GM23248 (cell line): Measurements from ENCODE around the gene RANBP10. TPM values are rescaled to one million over a fixed set of nuclear protein-coding genes. Genes with fewer than 3 reads are reported as not detected.

ENCODE experiments used
- DNase-seq: peaks from one replicate; pipeline ENCODE4 v3.0.0-alpha.2; 2015
- H2AFZ ChIP-seq: fragments of 200-600 bp; sonication (generic); 2 replicates; pipeline ENCODE4 v1.6.1; 2016; ENCODE audit warnings: antibody characterized with exemption
- H3F3A ChIP-seq: fragments of 200-600 bp; sonication (generic); 2 replicates; pipeline ENCODE4 v1.6.1; 2016; ENCODE audit warnings: mild to moderate bottlenecking, antibody characterized with exemption, mixed run types; ENCODE audit not compliant: insufficient read depth
- H3K27ac ChIP-seq: fragments of 200-600 bp; sonication (generic); 2 replicates; pipeline ENCODE4 v1.5.1; 2016; ENCODE audit warnings: mild to moderate bottlenecking
- H3K27me3 ChIP-seq: fragments of 200-600 bp; sonication (generic); replicated peaks from 2 replicates; pipeline ENCODE4 v1.6.1; 2016; ENCODE audit warnings: mild to moderate bottlenecking; ENCODE audit not compliant: insufficient read depth
- H3K36me3 ChIP-seq: fragments of 200-600 bp; sonication (generic); 2 replicates; pipeline ENCODE4 v1.6.1; 2016; ENCODE audit warnings: low read depth, mild to moderate bottlenecking
- H3K4me1 ChIP-seq: fragments of 200-600 bp; sonication (generic); 2 replicates; pipeline ENCODE4 v1.6.1; 2016; ENCODE audit warnings: mild to moderate bottlenecking; ENCODE audit not compliant: insufficient read depth
- H3K4me2 ChIP-seq: fragments of 200-600 bp; sonication (generic); one replicate; pipeline ENCODE4 v1.6.1; 2016; ENCODE audit warnings: mild to moderate bottlenecking; ENCODE audit not compliant: unreplicated experiment
- H3K4me3 ChIP-seq: fragments of 200-600 bp; sonication (generic); 2 replicates; pipeline ENCODE4 v1.5.1; 2016; ENCODE audit warnings: mild to moderate bottlenecking
- H3K79me2 ChIP-seq: fragments of 200-600 bp; sonication (generic); 2 replicates; pipeline ENCODE4 v1.6.1; 2016; ENCODE audit warnings: mild to moderate bottlenecking; ENCODE audit not compliant: insufficient read depth
- H3K9ac ChIP-seq: fragments of 200-600 bp; sonication (generic); 2 replicates; pipeline ENCODE4 v1.6.1; 2016; ENCODE audit warnings: mild to moderate bottlenecking
- H3K9me2 ChIP-seq: fragments of 200-600 bp; sonication (generic); 2 replicates; pipeline ENCODE4 v1.6.1; 2016; ENCODE audit warnings: mixed run types, mild to moderate bottlenecking, moderate library complexity; ENCODE audit not compliant: insufficient read depth
- H3K9me3 ChIP-seq: fragments of 200-600 bp; sonication (generic); one replicate; pipeline ENCODE4 v1.6.1; 2017; ENCODE audit warnings: low read depth
- H4K20me1 ChIP-seq: fragments of 200-600 bp; sonication (generic); 2 replicates; pipeline ENCODE4 v1.6.0; 2016; ENCODE audit not compliant: insufficient read depth
- EZH2 ChIP-seq: fragments of 200-600 bp; sonication (generic); IDR thresholded peaks from 2 replicates; pipeline ENCODE4 v1.6.1; 2018; ENCODE audit warnings: antibody characterized with exemption, mild to moderate bottlenecking; ENCODE audit not compliant: insufficient read depth, poor library complexity, severe bottlenecking
- EZH2phosphoT487 ChIP-seq: fragments of 200-600 bp; sonication (generic); IDR thresholded peaks from 2 replicates; pipeline ENCODE4 v1.6.1; 2018; ENCODE audit warnings: antibody characterized with exemption, moderate library complexity, mild to moderate bottlenecking, low read depth; ENCODE audit not compliant: insufficient read depth
- WGBS, 2 experiments: methylation state at CpG; one replicate each; pipeline ENCODE4 v1.1.6; 2015 to 2017; ENCODE audit warnings: low lambda C conversion rate in 2 of 2, low coverage in 1 of 2; ENCODE audit errors: missing lambda C conversion rate in 2 of 2; 5-methylcytosine and 5-hydroxymethylcytosine counted together
- in situ Hi-C: fragments of 300-500 bp; cut with MboI; formaldehyde crosslinking; loops from 2 replicates; pipeline ENCODE4 v1.15.0; 2020
- polyA plus RNA-seq: library from polyadenylated mRNA; unstranded; fragments of >200 nt; fragmentation: Nextera tagmentation; extraction: Ambion mirVana; gene quantifications from 2 replicates; pipeline ENCODE4 v1.2.1, GENCODE V29; 2016
- total RNA-seq: library from RNA; depleted of rRNA; stranded (reverse); fragments of >200 nt; shearing (Covaris generic); gene quantifications from 2 replicates; pipeline ENCODE4 v1.2.3, GENCODE V29; 2014

RANBP10 gene
- total and polyA plus RNA-seq, 2 experiments from 2014 or later, result 2.4 to 5.8 TPM

DNA sequence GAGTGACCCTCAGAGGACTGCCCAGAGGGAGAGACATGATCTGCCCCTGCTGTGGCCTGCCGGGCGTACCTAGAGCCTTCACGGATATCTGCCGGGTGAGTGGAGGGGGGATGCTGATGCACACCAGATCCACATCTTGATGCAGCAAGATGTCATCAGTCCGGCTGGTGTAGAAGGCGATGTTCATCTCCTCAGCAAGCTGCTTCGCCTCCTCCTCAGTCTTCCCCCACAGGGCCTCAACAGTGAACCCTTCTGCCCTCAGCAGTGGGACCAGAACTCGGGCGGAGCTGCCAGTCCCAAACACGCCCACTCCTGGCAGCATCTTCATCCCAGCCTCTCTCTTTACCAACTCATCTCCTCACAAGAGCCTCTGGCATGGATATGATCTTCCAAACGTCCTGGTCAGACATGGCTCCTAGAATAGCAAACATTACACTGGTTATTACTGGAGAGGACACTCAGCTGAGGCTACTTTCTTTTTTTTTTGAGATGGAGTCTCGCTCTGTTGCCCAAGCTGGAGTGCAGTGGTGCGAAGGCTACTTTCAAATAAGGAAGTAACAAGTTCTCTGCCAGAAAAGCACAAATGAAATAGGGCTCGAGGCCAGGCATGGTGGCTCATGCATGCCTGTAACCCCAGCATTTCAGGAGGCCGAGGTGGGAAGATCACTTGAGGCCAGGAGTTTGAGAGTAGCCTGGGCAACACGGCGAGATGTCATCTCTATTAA is 120.8 kb downstream of the RANBP10 start:
- Histone ChIP-seq H3K9ac (no peak overlapping the region), H3K4me3 (no peak overlapping the region), H3K9me3 (no peaks in the 10 kb centered on the region), H3K27me3 (no peaks in the 10 kb centered on the region), H3F3A (no peaks in the 10 kb centered on the region), H3K36me3 (no peaks in the 10 kb centered on the region; the same call in 1 of the 2 replicates), H3K79me2 (0 out of 2 replicates have a peak, but pooled peaks cover 6% of the 10 kb centered on the region), H2AFZ (no peak overlapping the region), H3K9me2 (no peaks in the 10 kb centered on the region), H4K20me1 (no peaks in the 10 kb centered on the region), H3K4me2 (no peak overlapping the region), H3K27ac (no peak overlapping the region), H3K4me1 (peaks cover 6% of the 10 kb centered on the region; the same call in 1 of the 2 replicates)
- in situ Hi-C loops, result no loop called here
- 86% methylated on average over 17 of the region's 17 CpGs for WGBS, 2 experiments
- TF ChIP-seq EZH2 (no peak), EZH2phosphoT487 (no peak)
- DNase-seq, result no peak

- Histone ChIP-seq H3K36me3 (no peaks in the 10 kb centered on the region; the same call in 1 of the 2 replicates), H4K20me1 (no peaks in the 10 kb centered on the region), H3F3A (no peaks in the 10 kb centered on the region), H3K4me1 (peaks cover 6% of the 10 kb centered on the region; the same call in 1 of the 2 replicates), H3K4me3 (no peak overlapping the region), H3K79me2 (no peaks in the 10 kb centered on the region), H3K9ac (no peak overlapping the region), H2AFZ (no peak overlapping the region), H3K9me2 (no peaks in the 10 kb centered on the region), H3K9me3 (no peaks in the 10 kb centered on the region), H3K4me2 (no peak overlapping the region), H3K27ac (no peak overlapping the region), H3K27me3 (no peaks in the 10 kb centered on the region)
- TF ChIP-seq EZH2 (no peak), EZH2phosphoT487 (no peak)
- WGBS, 2 experiments, result 72 to 86% methylated on average over 4 of the region's 4 CpGs
- in situ Hi-C loops, result no loop called here
- peak; percentile 25 for DNase-seq
Observed at GRCh38 chr16:67683767-67684166, 122.6 kb downstream of the RANBP10 start.

DNA sequence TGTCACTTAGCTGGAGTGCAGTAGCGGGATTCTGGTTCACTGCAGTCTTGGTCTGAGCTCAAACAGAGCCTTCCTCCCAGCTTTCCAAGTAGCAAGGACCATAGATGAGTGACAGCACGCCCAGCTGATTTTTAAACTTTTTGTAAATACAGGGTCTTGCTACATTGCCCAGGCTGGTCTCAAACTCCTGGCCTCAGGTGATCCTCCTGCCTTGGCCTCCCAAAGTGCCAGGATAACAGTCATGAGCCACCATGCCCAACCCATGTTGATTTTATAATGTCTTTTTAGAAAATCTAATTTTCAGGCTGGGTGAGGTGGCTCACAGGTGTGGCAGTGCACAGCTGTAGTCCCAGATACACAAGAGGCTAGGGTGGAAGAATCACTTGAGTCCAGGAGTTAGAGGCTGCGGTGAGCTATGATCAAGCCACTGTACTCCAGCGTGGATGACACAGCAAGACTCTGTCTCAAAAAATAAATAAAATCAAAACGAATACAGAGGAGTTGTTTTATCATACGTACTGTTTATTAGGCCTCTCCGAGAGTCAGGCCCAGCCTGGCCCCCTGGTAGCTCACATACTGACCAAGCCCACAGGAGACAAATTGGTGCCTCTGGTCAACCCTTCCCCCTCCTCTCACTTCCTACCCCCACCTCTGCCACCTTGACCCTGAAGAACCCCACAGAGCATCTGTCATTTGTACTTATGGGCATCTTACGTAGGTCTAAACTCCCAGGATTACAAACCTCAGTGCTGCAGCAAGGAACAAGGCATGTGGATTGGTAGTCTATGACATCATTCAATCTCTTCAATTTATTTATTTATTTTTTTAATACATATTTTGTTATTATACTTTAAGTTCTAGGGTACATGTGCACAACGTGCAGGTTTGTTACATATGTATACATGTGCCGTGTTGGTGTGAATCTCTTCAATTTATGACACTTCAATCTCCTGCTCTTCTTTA is 126.1 kb downstream of the RANBP10 start:
- no peaks in the 10 kb centered on the region for H3K9me2 ChIP-seq
- H3K4me3 ChIP-seq, result no peak overlapping the region
- no peaks in the 10 kb centered on the region for H3K79me2 ChIP-seq
- H3K4me1 ChIP-seq, result peaks cover 6% of the 10 kb centered on the region; the same call in 1 of the 2 replicates
- no peaks in the 10 kb centered on the region; the same call in 1 of the 2 replicates for H3K36me3 ChIP-seq
- H3K27ac ChIP-seq, result no peak overlapping the region
- no peaks in the 10 kb centered on the region for H3F3A ChIP-seq
- H4K20me1 ChIP-seq, result no peaks in the 10 kb centered on the region
- no peak for DNase-seq
- H3K27me3 ChIP-seq, result no peaks in the 10 kb centered on the region
- H3K9ac ChIP-seq, result no peak overlapping the region
- 96 to 98% methylated on average over 10 of the region's 10 CpGs for WGBS, 2 experiments
- TF ChIP-seq EZH2phosphoT487 (no peak), EZH2 (no peak)
- H2AFZ ChIP-seq, result no peak overlapping the region
- H3K9me3 ChIP-seq, result no peaks in the 10 kb centered on the region
- in situ Hi-C loops, result loop anchor here (10.0 kb wide), 1 partner anchor 125 kb away; the partner anchor contains the start of genes RANBP10 and TSNAXIP1
- H3K4me2 ChIP-seq, result no peak overlapping the region

- no peaks in the 10 kb centered on the region for H3F3A ChIP-seq
- H3K27me3 ChIP-seq, result no peaks in the 10 kb centered on the region
- in situ Hi-C loops, result loop anchor here (10.0 kb wide), 1 partner anchor 126 kb away; the partner anchor contains the start of genes RANBP10 and TSNAXIP1
- no peaks in the 10 kb centered on the region for H3K9me2 ChIP-seq
- no peaks in the 10 kb centered on the region for H3K4me1 ChIP-seq
- H2AFZ ChIP-seq, result no peak overlapping the region
- no peak overlapping the region for H3K4me2 ChIP-seq
- 97% methylated on average over 12 of the region's 12 CpGs for WGBS, 2 experiments
- H3K27ac ChIP-seq, result no peak overlapping the region
- no peaks in the 10 kb centered on the region for H4K20me1 ChIP-seq
- no peak overlapping the region for H3K4me3 ChIP-seq
- H3K36me3 ChIP-seq, result no peaks in the 10 kb centered on the region; the same call in 1 of the 2 replicates
- no peak for TF ChIP-seq EZH2
- no peak for TF ChIP-seq EZH2phosphoT487
- H3K79me2 ChIP-seq, result no peaks in the 10 kb centered on the region
- H3K9me3 ChIP-seq, result no peaks in the 10 kb centered on the region
- no peak overlapping the region for H3K9ac ChIP-seq
- no peak for DNase-seq
Observed at GRCh38 chr16:67678354-67679023, 127.9 kb downstream of the RANBP10 start.
